Stimulated activated CD4-positive, alpha-beta T cell treated with anti-CD3 and anti-CD28 coated beads, Interleukin-12 subunit alpha, Interleukin-12 subunit beta, amount 100 ng/mL, for 24 hours (primary cell): ENCODE results near the gene GPLD1.
"Not testable (repeated sequence)": the region's sequence is repeated elsewhere in the genome, so short reads cannot be mapped to it uniquely, and the experiment has no call there.

Experiments used
- DNase-seq, 2 experiments: peaks; one replicate each; pipeline ENCODE4 v3.0.0-alpha.2; 2020; ENCODE audit warnings: low read depth in 2 of 2

The GPLD1 gene

DNA sequence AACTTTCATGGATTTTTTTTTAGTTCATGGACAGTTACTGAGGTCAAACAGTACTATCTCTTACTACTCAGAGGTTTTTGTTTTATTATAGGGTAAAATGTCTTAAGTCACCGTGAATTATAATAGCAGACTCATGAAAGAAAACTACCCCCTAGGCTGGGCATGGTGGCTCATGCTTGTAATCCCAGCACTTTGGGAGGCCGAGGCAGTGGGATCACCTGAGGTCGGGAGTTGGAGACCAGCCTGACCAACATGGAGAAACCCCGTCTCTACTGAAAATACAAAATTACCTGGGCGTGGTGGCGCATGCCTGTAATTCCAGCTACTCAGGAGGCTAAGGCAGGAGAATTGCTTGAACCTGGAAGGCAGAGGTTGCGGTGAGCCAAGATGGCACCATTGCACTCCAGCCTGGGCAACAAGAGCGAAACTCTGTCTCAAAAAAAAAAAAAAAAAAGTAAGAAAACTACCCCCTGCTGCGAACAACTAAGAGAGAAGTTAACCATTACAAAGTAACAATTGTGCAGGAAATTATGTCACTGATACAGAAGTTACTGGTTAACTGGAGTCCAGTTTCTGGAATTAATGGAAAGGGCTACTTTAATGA is 106.4 kb downstream of the GPLD1 start:
- DNase-seq: not testable (repeated sequence)

DNA sequence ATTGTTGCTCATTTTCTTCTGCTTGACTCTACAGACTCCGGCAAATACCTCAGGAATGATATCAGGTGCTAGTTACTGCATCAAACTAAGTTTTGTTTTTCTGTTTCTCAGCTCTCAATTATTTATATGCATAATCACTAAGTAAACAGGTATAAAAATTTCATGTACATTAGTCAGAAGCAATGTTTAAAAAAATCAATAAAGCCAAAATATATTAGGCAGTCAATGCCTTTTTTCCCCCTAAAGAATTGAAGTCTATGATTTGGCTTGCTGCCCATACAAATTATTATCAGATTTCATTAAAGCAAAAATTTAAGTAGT is 107.2 kb downstream of the GPLD1 start:
- DNase-seq: no peak

DNA sequence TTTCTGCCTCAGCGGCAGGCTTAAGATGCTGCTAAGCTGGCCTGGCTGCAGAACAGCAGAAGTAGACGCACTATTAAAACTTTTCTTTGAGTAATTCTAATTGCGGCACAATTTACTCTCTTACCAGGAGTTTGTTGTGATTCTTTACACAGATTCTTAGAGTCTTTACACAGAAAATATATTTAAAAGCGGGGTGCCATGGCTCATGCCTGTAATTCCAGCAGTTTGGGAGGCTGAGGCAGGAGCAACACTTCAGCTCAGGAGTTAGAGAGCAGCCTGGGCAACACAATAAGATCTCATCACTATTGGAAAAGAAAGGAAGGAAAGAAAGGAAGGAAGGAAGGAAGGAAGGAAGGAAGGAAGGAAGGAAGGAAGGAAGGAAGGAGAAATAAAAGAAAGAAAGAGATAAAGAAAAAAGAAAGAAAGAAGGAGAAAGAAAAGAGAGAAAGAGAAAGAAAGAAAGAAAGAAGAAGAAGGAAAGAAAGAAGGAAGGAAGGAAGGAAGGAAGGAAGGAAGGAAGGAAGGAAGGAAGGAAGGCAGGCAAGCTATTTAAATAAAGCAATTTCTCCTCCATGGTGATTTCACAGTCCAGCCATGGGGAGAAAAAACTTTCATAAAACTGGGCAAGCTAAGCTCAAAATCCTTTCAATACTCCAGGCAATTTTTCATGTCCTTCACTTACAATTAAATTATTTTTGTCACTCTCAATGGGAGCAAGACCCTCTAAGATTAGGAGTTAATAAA is 107.7 kb downstream of the GPLD1 start:
- no peak for DNase-seq

DNA sequence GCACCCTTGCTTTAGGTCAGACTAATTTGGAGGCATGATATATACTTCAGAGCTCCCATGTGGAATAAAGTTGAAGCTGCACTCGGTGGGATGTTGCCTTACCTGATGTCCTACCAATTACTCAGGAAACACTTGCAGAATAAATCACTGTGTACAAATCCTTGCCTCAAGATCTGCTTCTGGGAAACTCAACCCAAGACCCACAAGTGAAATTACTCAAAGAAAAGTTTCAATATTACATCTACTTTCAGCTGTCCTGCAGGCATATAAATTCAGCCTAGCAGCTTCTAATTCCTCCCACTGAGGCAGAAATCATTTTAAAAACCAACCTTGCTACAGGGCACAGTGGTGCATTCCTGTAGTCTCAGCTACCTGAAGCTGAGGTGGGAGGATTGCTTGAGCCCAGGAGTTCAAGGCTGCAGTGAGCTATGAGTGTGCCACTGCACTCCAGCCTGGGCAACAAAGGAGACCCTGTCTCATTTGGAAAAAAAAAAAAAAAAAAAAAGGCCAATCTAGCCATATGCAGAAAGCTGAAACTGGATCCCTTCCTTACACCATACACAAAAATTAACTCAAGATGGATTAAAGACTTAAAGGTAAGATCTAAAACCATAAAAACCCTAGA is 110.8 kb downstream of the GPLD1 start:
- no peak for DNase-seq
